A549 treated with CpdA at 1 μM for 4 hours (cell line): ENCODE measurements around the gene UBE2N. TPM values are rescaled to one million over a fixed set of nuclear protein-coding genes. Genes with fewer than 3 reads are reported as not detected.

Experiments used
- total RNA-seq: library from RNA; stranded (reverse); fragments of 200-300 nt; extraction: Qiagen RNA extraction; gene quantifications from 5 replicates; pipeline ENCODE4 v1.2.3, GENCODE V29; 2022; ENCODE audit warnings: low read depth

Gene UBE2N, protein sequence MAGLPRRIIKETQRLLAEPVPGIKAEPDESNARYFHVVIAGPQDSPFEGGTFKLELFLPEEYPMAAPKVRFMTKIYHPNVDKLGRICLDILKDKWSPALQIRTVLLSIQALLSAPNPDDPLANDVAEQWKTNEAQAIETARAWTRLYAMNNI
- total RNA-seq, result 151 to 207 TPM (median 161 TPM) in 5 replicates

DNA sequence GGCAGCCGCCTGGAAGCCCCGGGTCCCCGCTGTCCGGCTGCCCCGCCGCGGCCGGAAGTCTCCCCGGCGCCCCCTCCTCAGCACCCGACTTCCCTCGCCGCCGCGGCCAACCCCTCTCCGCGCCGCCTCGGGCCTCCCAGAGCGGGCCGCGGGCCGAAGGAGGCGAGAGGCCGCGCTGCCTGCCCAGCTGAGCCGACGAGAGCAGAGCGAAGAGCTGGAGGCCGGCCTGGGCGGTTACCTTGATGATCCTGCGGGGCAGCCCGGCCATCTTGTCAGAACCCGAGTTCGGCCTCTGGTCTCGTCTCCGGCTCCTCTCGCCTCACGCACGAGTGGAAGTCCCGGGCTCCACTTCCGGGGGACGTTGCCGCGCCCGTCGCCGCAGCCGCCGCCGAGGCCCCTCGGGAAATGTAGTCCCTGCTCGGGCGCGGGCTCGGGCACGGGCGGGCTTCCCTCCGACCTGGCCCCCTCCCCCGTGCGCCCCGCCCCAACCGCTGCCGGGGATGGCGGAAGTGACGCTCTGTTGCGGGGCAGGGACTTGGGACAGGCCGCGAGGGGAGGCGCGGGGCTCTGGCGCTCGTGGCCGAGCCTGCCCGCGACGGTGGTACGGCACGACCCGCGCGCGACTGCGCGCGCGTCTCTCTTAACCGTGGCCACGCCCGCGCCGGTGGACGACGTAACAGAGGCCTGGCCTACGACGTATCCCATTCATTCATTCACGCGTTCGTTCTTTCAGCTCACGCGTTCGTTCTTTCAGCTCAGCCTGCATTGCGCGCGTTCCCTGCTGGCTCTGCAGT is at the start of gene UBE2N:
Gene UBE2N (minus strand): TSS at position 331 of the 794 bp plus-strand sequence. CDS start 63 bp downstream, at position 268.

DNA sequence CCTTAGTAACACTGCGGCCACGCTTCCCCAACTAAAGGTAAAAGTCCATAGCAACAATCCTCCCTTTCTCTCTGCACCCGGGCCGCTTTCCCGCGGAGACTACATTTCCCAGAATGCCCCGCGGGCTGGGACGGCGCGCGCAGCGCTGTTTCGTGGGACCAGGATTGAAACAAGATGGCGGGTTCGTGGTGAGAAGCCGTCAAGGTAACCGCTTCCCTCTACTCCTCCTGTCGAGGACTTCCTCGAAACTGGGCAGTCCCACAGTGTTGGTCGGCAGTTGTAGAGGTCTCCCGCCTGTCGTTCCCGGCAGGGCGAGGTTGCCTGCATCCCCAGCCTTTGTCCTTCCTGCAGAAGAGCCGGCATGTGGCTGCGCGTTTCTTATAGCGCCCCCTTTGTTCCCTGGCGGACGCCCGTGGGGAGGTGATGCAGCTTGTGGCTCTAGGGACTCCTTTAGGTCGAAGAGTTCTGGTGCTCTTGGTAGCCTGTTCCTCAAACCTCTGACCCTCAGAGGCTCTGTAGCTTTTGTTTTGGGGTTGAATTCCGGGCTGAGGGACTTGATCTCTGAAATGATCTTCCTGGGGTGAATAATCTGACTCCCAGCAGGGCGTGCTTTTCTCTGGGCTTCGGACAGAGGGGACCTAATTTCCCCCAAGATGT is 25.7 kb upstream of the UBE2N start, which contains the start of gene MRPL42:
Gene MRPL42 (plus strand): TSS at position 164 of the 657 bp plus-strand sequence. CDS start 1,772 bp downstream, outside the sequence.

DNA sequence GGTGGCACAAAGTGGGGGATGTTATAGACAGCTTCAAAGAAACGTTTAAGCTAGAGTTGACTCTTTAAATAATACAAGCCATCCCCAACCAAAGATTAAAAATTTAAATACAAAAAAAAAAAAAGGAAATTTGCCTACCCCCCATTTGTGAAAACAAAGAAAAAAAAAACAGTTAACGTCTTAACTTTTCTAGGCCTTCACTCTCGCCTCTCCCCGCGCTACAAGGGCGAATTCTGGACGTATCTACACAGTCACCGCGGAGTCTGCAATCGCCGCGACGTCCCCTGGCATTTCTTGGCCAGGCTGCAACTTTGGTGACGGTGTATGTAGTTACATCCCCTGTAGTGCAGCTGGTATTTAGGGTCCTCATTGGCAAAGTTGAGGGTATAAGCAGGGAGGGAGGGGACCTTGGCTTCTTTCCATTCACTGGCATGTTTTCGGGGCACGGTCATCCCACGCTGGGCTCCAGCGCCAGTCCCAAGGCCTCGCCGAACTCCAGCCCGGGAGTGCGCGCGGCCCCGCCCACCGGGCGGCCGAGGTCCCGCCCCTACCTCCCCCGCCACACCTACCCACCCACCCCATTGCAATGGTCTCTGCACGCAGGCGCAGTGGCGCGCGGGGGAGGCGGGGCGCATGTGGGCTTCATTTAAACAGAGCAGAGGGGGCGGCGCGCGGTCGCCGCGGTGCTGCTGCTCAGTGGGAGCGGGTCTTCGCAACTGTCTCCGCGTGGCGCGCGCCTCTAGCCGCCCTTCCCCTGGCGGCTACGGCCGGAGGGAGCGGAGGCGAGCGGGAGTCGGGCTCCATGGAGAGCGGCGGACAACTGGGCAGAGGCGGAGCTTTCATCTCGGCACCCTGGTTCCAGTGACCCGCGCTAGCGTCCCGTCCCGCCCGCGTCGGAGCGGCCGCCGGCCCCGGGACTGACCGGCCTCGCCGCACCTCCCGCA is 64.2 kb downstream of the UBE2N start, which contains the start of gene NUDT4:
Gene NUDT4 (plus strand): TSS at position 674 of the 944 bp plus-strand sequence. CDS start 398 bp downstream, outside the sequence.

Other genes starting within 250 kb of the UBE2N start
- 28.3 to 30.3 TPM (median 30.0 TPM) in 5 replicates for gene NUDT4, start 64.0 kb downstream of the UBE2N start, total RNA-seq
- 50.6 to 65.5 TPM (median 54.6 TPM) in 5 replicates for gene MRPL42, start 25.6 kb upstream of the UBE2N start, total RNA-seq
- gene SOCS2, start 130.7 kb upstream of the UBE2N start, total RNA-seq, result 23.4 to 30.0 TPM (median 26.5 TPM) in 5 replicates
- gene CRADD, start 235.4 kb upstream of the UBE2N start, total RNA-seq, result 10.4 to 13.9 TPM (median 11.1 TPM) in 5 replicates